Colonic mucosa (tissue), 4 donors: Measurements from ENCODE around the gene SRPRA. TPM values are rescaled to one million over a fixed set of nuclear protein-coding genes. Genes with fewer than 3 reads are reported as not detected.

Source experiments
- DNase-seq: peaks from one replicate; pipeline ENCODE4 v3.0.0-alpha.2; 2020
- H3K27ac ChIP-seq: fragments of 200-600 bp; one replicate; pipeline ENCODE4 v1.8.0; 2021
- H3K27me3 ChIP-seq: fragments of 200-600 bp; one replicate; pipeline ENCODE4 v1.8.0; 2021
- H3K36me3 ChIP-seq: fragments of 200-600 bp; one replicate; pipeline ENCODE4 v1.8.0; 2021
- H3K4me1 ChIP-seq: fragments of 200-600 bp; one replicate; pipeline ENCODE4 v1.8.0; 2021; ENCODE audit warnings: mild to moderate bottlenecking
- H3K4me3 ChIP-seq: fragments of 200-600 bp; one replicate; pipeline ENCODE4 v1.8.0; 2021
- H3K9ac ChIP-seq, 2 donors: one replicate each; pipeline ENCODE4 v1.7.0; 2013; ENCODE audit warnings: control low read depth in 2 of 2, low read depth in 2 of 2, low read length in 2 of 2
- H3K9me3 ChIP-seq: fragments of 200-600 bp; one replicate; pipeline ENCODE4 v1.8.0; 2021
- CTCF ChIP-seq: fragments of 200-600 bp; IDR thresholded peaks from one replicate; pipeline ENCODE4 v1.8.0; 2022; ENCODE audit warnings: antibody characterized with exemption, mild to moderate bottlenecking
- intact Hi-C: fragments of 100-400 bp; cut with DNase I; formaldehyde crosslinking; loops from one replicate; pipeline ENCODE4 v1.14.1; 2022
- total RNA-seq, 2 donors: library from RNA; stranded (reverse); fragmentation: NEBNext Ultra II Directional in 1 of 2; extraction: Animal tissue kit (Norgen Biotek cat#: 25700) in 1 of 2; gene quantifications; one replicate each; pipeline ENCODE4 v1.2.1, GENCODE V29; 2021
- donor health status: healthy.
- donor health status: DM: no; HTN: no; CAD: no.
- donor health status: DM: no; HTN: no; CAD: no.

Gene SRPRA
- total RNA-seq, 2 donors from 2014 or later: 75.8 to 102 TPM

- TF ChIP-seq CTCF: no peak
- Histone ChIP-seq H3K9me3 (no peaks in the 10 kb centered on the region), H3K4me1 (no peaks in the 10 kb centered on the region), H3K4me3 (no peak overlapping the region), H3K36me3 (peaks cover 12% of the 10 kb centered on the region), H3K9ac (no peak overlapping the region), H3K27me3 (no peaks in the 10 kb centered on the region), H3K27ac (no peak overlapping the region)
- no peak for DNase-seq
- intact Hi-C loops: no loop called here
These were observed 13.9 kb downstream of the SRPRA start for GRCh38 chr11:126254819-126255218.

- Histone ChIP-seq H3K27me3 (no peaks in the 10 kb centered on the region), H3K36me3 (peaks cover 12% of the 10 kb centered on the region), H3K9ac (no peak overlapping the region), H3K4me1 (no peaks in the 10 kb centered on the region), H3K27ac (no peak overlapping the region), H3K4me3 (no peak overlapping the region), H3K9me3 (no peaks in the 10 kb centered on the region)
- DNase-seq: no peak
- intact Hi-C loops: no loop called here
- TF ChIP-seq CTCF: no peak
These were observed 15.4 kb downstream of the SRPRA start for GRCh38 chr11:126253265-126253664.

- Histone ChIP-seq H3K9me3 (no peaks in the 10 kb centered on the region), H3K9ac (no peak overlapping the region), H3K27me3 (no peaks in the 10 kb centered on the region), H3K36me3 (no peaks in the 10 kb centered on the region), H3K4me3 (no peak overlapping the region), H3K4me1 (no peaks in the 10 kb centered on the region), H3K27ac (no peak overlapping the region)
- no peak for TF ChIP-seq CTCF
- intact Hi-C loops: no loop called here
- no peak for DNase-seq
These were observed 22.1 kb downstream of the SRPRA start for GRCh38 chr11:126246636-126247035.

GRCh38 chr11:126233391-126233790 lies 35.3 kb downstream of the SRPRA start:
- H3K4me1 ChIP-seq: no peaks in the 10 kb centered on the region
- no peak overlapping the region for H3K4me3 ChIP-seq
- H3K36me3 ChIP-seq: no peaks in the 10 kb centered on the region
- TF ChIP-seq CTCF: no peak
- H3K27ac ChIP-seq: no peak overlapping the region
- H3K27me3 ChIP-seq: no peaks in the 10 kb centered on the region
- DNase-seq: no peak
- intact Hi-C loops: no loop called here
- H3K9ac ChIP-seq: no peak overlapping the region
- no peaks in the 10 kb centered on the region for H3K9me3 ChIP-seq

- H3K36me3 ChIP-seq: no peaks in the 10 kb centered on the region
- no peak for TF ChIP-seq CTCF
These were observed 36.0 kb downstream of the SRPRA start for GRCh38 chr11:126232683-126233082.

More at GRCh38 chr11:126232683-126233082, 36.0 kb downstream of the SRPRA start:
- no peak for DNase-seq
- intact Hi-C loops: no loop called here
- no peaks in the 10 kb centered on the region for H3K9me3 ChIP-seq
- no peaks in the 10 kb centered on the region for H3K27me3 ChIP-seq
- H3K4me3 ChIP-seq: no peak overlapping the region
- H3K9ac ChIP-seq: no peak overlapping the region
- no peaks in the 10 kb centered on the region for H3K4me1 ChIP-seq
- no peak overlapping the region for H3K27ac ChIP-seq
